Measurements from ENCODE around the gene TSPAN15.

Gene TSPAN15

GRCh38 chr10:69553328-69553727 lies 102.1 kb downstream of the TSPAN15 start:
- DNase-seq (ENCODE audit: low spot score): no peak

GRCh38 chr10:69554611-69555010 lies 103.3 kb downstream of the TSPAN15 start:
- no peak for DNase-seq (ENCODE audit: low spot score)

All from AG08396 (cell line).